Activated gamma-delta T cell (primary cell): ENCODE data around the gene ZIC1.

ENCODE experiments used
- DNase-seq: peaks from one replicate; lab custom pipeline; 2025; lab: John Stamatoyannopoulos, UW

The ZIC1 gene

DNA sequence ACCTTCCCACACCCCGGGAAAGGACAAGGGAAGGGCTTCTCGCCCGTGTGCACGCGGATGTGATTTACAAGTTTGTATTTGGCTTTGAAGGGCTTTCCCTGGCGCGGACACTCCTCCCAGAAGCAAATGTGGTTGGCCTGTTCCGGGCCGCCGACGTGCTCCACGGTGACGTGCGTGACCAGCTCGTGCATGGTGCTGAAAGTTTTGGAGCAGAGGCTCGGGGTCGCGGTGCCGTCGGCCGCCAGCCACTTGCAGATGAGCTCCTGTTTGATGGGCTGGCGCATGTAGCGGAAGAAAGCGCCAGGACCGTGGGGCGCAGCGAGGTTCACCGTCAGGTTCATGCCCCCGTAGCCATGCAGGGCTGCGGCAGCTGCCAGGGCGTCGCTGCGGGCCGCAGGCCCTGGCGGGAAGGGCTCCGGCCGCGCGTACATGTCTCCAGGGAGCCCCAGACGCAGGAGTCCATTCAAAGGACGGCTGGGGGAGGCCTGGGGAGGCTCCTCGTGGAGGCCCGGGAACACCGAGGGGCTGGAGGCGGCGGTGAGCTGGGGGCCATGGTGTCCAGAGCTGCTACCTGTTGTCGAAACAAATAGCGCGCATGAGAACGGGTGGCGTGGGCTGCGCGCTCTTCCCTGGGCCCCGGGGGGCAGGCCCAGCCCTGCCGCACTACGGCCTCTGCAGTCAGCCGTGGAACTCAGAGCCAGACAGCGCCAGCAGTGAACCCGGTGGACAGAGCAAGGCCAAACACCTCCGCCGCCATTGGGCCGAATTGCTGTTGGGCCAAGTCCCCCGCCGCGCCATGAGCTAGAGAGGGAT lies 13.1 kb upstream of the ZIC1 start:
- no peak for DNase-seq

DNA sequence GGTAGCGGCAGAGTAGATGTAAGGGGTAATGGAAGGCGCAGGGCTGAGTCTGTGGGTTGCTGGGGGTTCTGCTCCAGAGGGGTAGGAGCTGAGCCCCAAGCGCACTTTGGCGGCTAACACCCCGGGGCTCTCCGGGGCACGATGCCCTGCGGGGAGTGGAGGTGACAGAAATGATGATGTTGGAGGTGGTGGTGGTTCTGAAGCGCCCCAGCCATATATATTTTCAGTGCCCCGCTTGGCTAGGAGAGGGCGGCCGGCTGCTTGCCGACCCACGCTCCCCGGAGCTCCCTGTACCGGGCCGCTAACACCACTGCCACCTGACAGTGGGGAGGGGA lies 12.5 kb upstream of the ZIC1 start:
- no peak for DNase-seq

GRCh38 chr3:147397155-147397874 lies 11.8 kb upstream of the ZIC1 start:
- no peak for DNase-seq

DNA sequence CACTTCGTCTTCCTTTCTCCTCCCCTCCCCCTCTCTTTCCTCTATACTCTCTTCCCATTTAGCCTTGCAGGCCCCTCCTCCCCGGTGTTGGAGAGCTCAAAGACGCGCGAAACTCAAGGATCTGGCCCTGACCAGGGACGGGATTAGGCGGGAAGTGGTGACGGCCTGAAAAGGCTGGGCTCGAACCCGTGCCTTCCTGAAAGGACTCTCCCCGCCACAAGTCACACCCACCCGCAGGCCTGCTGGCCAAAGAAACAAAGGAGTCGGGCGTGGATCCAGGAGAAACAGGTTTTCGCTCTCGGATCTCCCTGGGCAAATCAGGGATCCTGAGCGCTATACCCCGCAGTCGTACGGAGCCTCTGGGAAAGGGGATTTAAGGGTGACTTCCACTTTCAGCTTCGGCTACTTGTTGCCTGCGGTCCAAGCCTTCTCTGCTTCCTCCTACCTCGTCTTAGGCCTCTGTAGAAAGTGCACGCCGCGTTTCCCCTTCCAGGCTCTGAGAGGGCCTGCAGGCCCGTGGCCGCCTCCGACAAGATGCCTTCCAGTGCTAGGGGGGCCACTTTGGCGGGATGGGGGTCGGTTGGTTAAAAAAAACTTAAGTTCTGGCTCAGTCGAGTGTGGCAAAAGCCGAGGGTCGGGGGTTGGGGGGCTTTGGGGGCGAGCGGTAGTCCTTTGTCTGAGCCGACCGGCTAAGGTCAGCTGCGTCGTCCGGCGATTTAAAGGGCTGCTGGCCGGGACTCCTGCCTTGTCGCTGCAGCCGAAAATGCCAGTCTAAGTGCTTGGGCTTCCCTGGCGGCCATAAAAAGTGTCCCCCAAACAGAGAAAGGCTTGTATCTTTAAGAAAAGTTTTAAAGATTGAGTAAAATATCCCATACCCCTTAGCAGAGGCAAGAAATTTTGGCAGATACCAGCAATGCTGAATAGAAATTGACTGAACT lies 11.0 kb upstream of the ZIC1 start:
- no peak for DNase-seq

- DNase-seq, result no peak
These were observed 10.2 kb upstream of the ZIC1 start for GRCh38 chr3:147398813-147399534.

DNA sequence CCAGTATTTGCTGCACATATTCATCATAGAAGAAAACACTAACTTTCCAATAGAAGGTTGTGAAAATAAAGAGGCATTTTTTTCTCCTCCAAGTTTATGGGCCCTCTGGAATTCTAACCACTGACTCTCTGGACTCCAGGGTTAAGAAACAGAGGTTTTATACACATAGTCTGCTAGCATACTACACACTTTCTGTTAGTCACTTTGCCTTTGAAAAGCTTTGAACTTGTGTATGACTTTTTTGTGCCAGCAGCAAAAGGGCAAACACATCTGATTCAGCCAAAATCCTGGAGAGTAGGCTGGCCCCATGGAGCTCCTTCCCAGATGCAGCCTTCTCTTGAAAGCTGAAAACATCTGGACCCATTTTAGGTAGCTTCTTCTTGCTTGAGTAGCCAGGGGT lies 9.1 kb upstream of the ZIC1 start:
- DNase-seq, result no peak

DNA sequence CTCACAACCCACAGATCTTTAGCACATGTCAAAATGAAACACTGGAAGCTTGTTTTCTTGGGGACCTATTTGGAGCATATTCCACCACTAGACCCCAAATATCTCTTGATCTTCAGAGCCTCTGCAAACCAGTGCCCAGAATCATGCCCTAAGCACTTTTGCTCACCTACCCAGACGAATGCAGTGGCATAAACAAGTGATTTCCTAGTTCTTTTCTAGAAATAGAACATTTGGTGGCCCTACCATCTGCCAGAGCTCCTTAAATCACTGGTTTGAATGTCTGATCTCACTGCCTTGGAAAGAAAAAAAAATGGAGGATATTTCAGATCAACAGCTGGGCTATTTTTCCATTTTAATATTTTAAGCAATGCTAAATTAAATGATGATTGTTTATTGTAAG lies 8.2 kb upstream of the ZIC1 start:
- DNase-seq, result no peak

- DNase-seq, result no peak
These were observed 7.7 kb upstream of the ZIC1 start for GRCh38 chr3:147401421-147401820.

DNA sequence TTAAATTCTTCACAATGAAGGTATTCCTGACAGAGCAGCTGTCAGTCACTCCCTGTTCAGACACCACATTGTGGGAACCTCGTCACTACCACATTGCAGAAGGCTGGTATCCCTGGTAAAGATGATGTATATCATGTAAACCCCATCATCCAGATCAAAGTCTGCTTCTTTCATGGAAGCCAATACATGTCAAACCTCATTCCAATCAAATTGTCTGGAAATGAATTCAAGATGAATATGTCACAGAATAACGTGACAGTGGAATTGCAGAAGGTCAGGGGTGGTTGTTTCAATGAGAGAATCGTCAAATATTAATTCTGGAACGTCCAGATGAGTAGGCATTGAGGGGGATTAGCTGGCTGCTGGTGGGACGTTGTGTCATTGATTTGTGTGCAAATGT lies 7.0 kb upstream of the ZIC1 start:
- DNase-seq, result no peak

GRCh38 chr3:147403511-147403910 lies 5.7 kb upstream of the ZIC1 start:
- DNase-seq, result no peak

DNA sequence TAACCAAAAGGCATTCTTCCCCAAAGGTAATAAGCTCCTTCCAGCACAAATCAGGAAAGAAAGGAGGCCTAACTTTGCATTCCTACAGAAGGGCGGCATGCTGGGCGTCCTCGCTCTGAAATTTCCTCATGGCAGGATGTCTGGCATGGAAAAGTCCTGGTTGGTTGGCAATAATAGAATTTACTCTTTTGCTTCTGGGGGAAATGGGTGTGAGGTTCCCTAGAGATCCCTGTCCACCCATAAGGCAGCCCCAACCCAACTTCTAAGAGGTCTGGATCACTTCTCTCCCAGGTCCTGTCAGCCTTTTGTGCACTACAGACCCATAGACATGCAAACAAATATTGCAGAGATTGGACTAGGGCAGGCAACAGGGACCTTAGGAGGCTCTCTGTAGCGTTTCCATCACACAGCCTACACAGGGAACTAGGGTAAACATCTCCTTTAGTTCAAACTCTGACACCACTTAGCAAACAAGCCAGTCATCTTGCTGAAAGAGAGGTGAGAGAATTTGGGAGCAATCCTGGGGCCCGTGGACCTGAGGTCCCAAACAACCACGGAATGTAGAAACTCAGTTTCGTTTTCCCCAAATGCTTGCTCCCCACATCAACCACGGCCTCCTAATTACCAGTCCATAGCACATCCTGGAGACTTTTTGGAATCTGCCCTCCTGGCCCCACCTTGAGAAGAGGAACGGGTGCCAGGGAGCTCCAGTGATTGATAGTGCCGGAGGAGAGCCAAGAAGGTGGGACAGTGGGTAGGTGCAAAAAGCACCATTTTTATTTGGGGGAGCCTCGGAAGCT lies 5.0 kb upstream of the ZIC1 start:
- DNase-seq, result no peak

- DNase-seq, result no peak
These were observed 4.3 kb upstream of the ZIC1 start for GRCh38 chr3:147404800-147405230.

GRCh38 chr3:147405231-147406027 lies 3.7 kb upstream of the ZIC1 start:
- no peak for DNase-seq

- no peak for DNase-seq
These were observed 2.9 kb upstream of the ZIC1 start, which contains the start of gene ZIC4 for GRCh38 chr3:147406028-147406931. TSS of gene ZIC4 (minus strand) at chr3:147406543. CDS start at chr3:147402797, 3,746 bp downstream.

DNA sequence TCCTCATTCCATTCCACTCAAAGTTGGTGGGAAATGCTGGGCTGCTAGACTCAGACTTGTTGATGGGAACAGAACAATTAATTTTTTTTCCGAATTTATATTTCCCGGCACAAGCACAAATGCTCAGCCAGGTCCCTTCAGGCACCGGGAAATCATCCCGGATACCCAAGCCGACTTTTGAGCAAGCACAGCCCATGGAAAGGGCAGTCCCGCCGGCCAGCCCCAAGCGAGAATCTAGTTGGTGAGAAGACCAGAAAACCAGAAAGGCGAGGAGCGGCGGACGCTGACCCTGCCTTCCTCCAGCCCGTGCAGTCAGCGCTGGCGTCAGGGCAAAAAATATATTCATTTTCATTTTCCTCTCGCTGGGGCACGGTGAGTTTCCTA lies 2.1 kb upstream of the ZIC1 start:
- no peak for DNase-seq

- DNase-seq, result no peak
These were observed 1.5 kb upstream of the ZIC1 start for GRCh38 chr3:147407498-147408187.

- DNase-seq, result no peak
These were observed 721 bp upstream of the ZIC1 start for GRCh38 chr3:147408188-147409100.
